HG02678 (cell line): ENCODE data around the gene NT5M.
"Not testable (repeated sequence)": the region's sequence is repeated elsewhere in the genome, so short reads cannot be mapped to it uniquely, and the experiment has no call there.

ENCODE experiments used
- ATAC-seq: cut with Tn5 transposase; IDR thresholded peaks from one replicate; pipeline ENCODE4 v1.9.1; 2021; ENCODE audit warnings: mild to moderate bottlenecking, moderate library complexity; ENCODE audit not compliant: unreplicated experiment

The NT5M gene

DNA sequence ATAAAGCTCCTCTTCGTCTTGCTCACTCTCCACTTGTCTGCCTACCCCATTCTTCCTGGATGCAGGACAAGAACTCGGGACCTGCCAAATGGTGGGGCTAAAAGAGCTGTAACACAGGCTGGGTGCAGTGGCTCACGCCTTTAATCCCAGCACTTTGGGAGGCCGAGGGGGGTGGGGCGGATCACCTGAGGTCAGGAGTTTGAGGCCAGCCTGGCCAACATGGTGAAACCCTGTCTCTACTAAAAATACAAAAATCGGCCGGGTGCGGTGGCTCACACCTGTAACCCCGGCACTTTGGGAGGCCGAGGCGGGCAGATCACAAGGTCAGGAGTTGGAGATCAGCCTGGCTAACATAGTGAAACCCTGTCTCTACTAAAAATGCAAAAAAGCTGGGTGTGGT, 1.5 kb upstream of the NT5M start:
- ATAC-seq = not testable (repeated sequence)

DNA sequence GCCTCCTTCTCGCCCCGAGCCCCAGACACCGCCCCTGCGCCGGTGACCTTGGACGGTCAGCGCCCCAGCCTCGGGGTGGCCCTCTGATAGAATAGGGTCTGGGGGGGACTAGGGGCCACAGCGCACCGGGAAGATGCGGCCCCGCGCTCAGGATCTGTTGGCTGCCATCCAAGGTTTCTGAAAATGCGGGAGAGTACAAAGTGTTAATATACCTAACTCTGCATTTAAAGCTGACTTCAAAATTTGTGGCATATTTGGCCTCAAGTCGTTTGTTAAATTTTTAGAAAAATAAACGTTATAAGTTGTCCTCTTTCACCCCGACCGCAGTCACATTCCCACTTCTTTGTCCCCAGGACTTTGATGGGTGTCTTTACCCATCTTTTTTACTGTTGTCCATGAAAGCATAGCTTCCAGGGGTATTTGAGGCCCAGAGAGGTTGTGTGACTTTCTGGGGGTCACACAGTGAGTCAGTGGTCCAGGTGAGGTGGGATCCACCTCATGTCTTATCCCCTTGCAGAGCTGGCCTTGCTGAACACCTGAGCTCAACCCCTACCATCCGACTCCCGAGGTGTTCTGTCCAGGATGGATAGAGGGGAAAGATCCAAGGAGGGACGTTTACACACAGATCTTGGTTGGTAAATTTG, 796 bp downstream of the NT5M start:
- ATAC-seq = no peak

DNA sequence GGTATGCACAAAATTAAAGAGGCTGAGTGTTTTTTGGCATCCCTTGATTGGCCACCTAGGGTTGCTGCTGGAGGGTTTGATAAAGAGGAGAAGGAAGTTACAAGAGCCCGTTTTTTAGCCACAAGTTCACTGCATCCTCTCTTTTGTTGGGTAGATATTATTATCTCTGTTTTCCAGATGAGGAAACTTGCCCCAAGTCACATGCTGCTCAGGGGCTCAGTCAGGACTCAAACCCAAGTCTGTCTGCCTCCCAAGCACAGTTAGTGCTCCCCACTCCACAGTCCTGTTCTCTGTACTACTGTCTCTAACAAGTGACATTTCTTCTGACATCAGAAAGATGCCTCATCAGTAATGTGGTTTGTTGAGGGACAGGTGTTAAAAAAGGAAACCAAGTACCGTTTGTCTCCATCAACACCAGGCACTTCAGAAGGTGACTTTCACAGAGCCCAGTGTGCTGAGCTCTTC, 1.4 kb downstream of the NT5M start:
- ATAC-seq = no peak

DNA sequence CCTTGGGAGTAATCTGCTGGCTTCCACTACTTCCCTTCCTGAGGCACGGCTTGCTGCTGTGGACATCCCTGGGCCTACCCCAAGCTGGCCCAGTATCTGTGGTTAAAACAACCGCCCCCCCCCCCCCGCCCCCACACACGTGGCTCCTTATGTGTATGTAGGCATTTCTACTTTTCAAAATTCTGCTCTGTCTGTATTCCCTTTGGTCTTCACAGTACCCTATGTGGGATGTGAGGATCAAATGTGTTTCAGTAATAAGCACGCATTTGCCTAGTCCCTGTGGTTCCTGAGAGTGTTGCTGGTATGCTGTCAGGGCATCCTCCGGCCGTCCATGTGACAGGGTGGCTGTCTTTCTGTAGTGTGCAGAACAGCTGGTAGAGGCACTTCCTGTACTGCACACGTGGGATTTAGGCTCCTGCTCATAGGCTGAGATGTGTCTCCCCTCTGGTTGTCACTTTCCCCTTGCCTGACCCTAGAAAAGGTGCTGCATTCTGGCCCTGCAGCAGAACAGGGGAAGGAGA, 2.2 kb downstream of the NT5M start:
- ATAC-seq = peak; percentile 64

DNA sequence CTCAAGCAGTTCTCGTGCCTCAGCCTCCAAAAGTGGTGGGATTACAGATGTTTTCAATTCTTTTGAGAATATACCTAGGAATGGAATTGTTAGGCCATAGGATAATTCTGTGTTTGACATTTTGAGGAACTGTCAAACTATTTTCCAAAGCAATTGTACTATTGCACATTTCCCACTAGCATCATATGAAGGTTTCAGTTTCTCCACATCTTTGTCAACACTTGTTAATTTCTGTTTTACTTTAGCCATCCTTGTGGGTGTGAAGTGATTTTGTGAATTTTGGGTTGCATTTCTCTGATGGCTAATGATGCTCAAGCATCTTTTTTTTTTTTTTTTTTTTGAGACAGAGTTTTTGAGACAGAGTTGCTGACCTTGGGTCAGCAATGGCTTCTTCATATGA, 6.2 kb downstream of the NT5M start:
- ATAC-seq = no peak

DNA sequence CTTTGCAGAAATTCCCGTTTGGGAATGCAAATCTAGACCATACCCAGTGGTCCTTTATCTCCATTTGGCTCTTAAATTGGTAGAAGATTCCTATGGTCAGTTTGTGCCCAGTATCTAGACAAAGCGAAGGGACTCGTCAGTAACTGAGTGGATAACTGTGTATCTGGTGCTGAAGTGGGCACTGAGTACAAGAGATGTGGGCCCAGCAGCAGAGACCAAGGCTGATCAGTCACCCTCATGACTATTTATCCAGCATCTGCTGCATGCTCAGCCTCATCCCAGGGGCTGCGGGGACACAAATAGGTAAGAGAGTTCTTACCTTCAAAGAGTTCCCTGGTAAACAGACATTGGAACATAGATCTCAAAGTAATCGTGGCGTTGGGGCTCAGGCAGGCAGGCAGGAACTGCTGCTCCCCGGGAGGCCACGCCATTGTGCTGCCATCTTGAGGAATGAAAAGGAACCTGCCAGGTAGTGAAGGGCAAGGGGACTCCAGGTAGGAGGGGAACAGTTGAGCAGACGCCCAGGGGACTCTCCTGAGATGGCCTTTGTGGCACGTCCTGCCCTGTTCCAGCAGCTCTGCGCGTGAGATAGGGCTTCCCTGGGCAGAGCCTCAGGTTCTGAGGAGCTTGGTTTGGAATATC, 10.3 kb downstream of the NT5M start:
- no peak for ATAC-seq

DNA sequence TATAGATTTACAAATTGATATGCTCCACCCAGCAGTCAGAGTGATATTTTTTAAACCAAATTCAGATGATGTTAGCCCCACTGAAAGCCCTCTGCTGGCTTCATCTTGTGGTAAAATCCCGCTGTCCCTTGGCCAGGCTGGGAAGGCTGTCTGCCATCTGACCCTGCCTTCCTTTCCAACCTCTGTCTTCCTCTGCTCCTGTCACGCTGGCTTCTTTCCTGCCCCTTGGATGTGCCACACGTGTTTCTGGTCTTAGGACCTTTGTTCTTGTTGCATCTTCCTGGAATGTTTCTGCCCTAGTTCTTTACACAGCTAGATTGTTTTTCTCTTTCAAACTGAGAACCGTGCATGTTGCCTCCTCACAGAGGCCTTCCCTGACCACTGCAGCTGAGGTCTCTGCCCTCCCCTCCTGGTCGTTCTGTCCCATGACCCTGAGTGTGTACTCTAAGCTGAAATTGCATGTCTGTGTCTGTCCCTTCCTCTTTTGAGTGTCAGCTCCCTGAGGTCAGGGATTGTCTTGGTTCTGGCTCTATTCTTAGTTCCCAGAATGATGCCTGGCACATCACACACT, 11.4 kb downstream of the NT5M start:
- ATAC-seq = no peak

DNA sequence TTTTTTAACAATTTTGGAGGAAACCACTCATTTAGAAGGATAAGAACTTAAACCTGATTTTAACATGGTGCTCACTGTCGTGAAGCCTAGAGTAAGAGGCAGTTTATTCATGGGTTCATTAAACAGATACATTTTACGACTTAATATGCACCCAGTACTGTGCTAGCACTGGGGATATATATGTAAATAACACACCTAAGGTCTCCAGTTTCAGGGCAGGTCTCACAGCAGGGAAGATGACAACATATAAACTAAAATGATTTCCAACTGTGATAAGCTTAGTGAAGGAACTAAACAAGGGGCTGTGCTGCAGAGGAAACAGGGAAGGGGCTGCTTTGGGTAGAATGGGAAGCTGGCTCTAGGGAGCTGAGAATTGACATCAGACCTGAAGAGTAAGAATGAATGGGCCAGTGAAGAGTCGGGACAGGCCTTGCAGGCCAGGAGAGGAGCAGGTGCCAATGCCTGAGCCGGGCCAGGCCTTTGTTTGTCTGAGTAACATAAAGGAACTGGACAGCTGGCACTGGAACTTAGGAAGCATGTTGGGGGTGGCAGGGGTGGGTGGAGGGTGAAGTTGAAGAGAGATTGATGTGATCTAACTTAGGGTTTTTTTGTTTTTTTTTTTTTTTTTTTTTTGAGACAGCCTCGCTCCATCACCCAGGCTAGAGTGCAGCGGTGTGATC, 12.1 kb downstream of the NT5M start:
- no peak for ATAC-seq

DNA sequence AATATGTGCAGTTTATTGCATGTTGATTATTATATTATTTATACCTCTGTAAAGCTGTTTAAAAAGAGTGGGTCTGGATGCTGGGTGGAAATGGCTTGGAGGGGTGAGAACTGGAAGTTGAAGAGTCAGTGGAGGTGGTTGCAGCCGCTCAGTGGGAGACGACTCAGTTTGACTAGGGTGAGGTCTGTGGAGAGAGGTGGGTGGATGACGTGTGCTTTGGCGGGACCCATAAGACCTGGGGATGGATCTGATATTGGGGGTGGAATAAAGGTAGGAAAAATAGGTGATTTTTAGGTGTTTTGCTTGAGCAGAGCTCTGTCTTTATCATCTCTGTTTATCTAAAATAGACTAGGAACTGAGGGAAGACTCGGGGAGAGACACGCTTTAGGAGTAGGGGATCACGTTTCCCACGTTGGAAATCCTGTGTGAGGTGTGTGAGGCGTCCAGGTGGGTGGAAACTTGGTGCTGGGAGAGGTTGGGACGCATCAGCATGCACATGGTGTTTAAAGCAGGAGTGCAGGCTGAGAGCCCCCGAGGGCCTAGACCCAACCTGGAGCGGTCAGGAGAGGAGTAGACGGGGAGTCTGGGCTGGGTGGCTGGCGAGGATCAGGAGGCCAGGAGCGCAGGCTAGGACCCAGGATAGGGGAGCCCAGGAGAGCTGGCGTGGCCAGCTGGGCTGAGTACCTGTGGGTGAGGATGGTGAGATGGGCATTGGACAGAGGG, 17.2 kb downstream of the NT5M start:
- no peak for ATAC-seq

DNA sequence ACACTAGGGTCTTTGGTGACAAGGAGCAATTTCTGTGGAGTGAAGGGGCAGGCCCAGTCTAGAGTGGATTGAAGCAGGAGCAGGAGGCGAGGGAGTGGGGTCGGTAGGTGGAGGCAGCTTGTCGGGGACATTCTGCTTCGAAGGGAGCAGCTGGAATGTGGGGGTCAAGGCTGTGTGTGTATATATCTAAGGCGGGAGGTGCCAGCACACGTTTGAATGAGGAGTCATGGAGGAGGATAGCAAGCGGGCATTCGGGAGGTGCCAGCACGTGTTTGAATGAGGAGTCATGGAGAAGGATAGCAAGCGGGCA, 17.7 kb downstream of the NT5M start:
- no peak for ATAC-seq

DNA sequence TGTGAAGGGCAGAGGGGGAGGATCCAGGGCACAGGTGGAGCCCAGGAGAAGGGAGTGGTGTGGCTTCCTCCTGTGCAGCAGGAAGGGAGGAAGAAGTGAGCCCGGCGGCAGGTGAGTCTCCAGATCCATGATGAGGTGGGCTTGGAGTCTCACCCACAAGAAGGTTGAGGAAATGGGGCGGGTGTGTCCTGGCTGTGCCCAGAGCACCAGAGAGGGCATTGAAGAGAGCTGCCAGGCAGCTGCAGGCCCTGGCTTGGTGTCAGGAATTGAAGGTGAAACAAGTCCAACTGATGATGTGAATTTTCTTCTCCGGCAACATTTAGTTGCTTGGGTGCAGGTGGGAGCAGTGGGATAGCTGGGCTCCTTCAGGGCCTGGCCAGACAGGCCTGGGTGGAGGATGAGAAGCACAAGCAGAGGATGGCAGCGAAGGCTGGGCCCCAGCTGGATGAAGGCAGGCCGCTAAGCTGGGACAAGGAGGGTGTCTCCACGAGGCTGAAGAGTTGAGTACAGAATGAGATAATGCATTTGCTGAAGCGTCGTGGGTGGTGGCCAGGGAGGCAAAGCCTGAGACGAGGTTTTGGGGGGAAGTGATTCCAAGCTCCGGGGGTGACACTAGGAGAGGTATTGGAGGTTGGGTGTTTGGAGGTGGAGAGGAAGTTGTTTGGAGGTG, 18.3 kb downstream of the NT5M start:
- ATAC-seq = no peak

DNA sequence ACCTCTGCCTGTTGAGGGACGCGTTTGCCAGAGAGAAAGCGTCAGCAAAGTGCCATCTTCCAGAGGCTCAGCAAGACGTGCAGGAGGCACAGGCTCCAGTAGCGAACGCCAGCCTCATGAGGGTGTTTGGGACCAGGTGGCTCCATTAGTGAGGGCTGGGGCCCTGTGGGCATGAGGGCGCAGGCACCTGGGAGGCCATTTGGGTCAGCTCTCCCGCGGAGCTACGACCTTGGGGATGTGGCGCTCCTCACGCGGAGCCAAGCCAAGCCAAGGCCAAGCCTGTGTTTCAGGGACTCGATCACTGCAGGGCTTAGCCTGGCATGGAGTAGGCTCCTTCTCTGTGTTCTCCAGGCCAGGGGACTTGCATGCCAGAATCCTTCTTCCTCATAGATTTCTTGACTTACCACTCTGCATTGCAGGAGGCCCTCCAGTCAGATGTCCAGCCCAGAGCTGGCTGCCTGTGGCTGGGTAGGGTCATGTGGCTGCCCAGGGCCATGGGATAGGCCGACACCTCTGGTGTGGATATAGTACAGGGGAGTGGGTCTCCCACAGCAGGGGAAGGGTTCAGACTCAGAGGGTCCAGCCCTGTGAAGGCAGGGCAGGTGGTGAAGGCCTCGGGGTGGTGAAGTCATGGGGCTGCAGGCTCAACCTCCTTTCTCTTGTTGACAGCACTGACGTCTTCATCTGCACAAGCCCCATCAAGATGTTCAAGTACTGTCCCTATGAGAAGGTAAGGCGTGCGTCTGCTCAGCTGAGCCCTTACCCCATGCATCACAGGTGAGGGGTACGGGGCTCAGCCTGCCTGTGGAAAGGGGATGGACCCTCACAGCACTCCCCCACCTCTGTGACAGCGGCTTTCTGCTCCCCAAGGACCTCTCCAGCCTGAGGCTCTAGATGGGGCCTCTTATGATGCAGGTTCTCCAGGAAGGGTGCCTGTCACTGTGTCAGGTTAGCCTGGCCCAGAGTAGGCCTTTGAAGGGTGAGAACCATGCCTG, 19.6 kb downstream of the NT5M start:
- no peak for ATAC-seq

DNA sequence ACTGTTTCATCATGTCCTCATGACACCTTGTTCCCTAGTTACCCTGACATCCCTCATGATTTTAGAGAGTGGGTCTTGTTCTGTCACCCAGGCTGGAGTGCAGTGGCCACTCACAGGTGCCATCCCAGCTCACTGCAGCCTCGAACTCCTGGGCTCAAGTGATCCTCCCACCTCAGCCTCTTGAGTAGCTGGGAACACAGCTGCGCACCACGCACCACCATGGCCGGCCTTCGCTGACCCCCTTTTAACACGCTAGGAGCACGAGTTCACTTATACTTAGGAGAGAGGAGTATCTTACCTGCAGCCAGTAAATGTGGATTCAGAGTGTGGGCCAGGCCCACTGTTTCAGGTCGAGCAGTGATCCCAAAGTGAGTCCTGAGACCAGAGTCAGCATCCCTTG, 21.4 kb downstream of the NT5M start:
- ATAC-seq = no peak

DNA sequence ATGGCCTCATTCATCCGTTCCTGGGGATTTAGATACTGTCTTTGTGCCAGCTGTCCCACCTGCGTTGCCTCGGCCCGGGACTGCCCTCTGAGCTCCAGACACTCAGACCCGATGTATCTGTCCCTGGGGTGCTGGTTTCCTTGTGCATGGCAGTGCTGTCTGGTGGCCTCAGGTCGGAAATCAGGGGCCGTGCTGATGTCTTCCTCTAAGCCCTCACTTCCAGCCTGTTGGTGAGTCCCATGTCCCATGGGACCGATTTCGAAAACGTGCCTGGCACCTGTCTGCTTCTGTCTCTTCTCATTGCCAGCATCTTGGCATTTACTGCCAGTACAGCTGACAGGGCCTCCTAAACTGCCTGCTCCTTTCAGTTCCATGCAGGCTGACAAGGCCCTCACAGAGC, 22.1 kb downstream of the NT5M start:
- ATAC-seq = no peak

DNA sequence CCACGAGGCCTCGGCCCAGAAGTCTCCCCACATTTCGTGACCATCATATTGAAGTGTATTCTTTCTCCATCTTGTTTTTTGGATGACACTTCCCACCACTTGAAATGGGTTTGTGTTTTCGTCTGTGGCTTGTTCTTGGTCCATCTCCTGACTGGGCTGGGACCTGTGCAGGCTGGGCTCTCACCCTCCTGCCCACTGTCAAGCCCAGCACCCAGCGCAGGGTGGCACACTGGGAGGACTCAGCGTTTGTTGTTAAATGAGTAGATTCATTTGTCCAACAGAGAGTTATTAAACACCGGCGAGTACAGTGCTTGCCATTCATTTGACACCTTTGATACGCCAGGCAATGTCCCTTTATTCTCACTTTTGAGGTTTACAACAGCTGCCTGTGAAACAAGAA, 22.6 kb downstream of the NT5M start:
- ATAC-seq = no peak

DNA sequence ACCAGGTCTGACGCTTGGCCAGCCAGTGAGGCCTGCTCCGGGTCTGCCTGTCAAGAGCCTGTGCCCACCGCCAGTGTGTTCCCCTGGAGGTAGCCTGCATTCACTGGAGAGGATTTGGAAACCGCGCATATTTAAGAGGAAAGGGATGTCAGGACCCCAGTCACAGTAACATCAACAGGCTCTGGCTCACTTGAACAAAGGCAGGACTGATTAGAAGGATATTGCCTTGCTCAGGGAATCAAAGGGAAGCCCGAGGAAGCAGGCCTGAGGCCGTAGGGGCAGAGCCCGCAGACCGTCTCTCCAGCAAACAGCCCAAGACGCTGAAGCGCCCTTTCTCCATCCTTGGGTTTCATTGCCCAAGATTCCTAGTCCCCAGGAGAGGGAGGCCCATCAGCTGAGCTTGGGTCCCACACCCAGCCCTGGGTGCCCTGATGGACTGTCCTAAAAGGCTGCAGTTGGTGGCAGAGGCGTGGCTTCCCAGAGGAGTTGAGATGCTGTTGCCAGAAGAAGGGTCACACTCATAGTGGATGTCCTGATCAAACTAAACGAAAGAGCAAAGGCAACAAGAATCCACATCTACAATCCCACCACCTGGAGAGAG, 23.2 kb downstream of the NT5M start:
- ATAC-seq = no peak

DNA sequence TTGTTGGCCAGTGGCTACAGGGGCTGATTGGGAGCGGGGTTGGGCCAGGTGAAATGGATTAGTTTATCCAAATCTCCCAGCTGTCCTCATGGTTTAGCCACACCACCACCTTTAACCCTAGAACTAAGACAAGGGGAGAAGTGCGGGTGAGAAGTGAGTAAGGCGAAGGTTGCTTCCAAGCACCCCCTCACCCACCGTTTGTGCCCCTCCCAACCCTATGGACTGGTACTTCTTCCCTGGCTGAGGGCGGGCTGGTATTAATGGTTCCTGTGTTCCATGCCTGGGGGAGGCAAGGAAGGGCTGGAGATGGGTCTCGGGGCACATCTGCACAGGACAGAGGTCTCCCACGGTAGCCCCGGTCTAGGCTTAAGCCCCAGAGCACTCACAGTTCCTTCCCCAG, 25.1 kb downstream of the NT5M start:
- ATAC-seq = no peak

DNA sequence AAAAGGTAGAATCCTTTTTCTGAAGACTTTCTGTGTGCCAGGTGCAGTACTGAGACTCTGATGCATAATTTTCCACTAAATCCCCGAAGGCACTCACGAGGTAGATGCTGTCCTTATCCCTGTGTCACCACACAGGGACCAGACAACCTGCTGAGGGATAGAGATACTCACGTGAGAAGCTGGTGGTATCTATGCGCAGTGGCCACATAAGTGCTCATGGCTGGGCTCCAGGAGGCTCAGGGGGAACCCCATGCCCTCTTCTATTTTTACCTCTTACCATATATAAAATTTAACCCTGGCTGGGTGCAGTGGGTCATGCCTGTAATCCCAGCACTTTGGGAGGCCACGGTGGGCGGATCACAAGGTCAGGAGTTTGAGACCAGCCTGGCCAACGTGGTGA, 38.3 kb downstream of the NT5M start:
- no peak for ATAC-seq
